ENCODE results near the gene BCL2.

BCL2 gene

DNA sequence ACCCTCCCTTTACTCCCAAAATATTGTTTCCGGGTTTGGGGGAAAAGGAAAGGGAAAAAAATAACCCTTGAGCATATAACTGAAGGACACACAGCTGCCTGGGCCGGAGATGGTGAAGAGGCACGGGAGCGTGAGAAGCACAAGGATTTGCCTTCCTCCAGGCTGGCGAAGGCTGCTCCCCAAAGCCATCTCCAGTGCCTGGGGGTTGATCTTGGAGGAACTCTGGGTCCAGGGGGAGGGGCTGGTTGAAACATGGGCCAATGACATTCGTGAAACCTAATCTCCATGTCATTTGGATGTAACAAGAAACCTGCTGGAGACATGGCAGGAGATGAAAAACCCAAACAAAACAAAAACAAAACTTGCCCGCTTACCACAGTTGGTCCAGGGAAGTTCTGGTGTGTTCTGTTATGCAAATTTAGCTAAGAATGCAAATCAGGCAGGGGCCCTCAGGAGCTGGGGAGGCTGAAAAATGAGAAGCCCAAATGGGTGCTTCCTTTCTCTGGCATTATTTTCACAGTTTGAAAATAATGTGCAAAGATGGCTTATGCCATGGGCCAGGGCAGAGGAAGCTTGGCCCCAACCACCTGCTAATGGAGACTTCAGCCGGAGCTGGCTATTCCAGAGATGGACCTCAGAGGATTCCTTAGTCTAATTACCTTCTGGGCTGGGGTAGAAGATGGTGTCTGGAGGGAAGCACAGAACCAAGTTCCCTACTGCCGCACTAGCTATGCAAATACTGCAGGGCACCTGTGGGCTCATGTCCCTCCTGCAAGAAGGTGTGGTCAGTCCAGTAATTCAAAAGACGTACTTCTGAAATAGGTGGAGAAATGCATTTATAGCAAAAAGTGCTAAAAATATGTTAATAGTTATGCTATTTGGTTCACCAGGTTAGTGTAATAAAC lies 180.9 kb downstream of the BCL2 start:
- no peak for FAIRE-seq

GRCh38 chr18:63137999-63138435 lies 181.6 kb downstream of the BCL2 start:
- FAIRE-seq: no peak

- FAIRE-seq: no peak
Measured at GRCh38 chr18:63135101-63135500, 184.5 kb downstream of the BCL2 start.

- no peak for FAIRE-seq
Measured at GRCh38 chr18:63132819-63133200, 186.8 kb downstream of the BCL2 start.

- FAIRE-seq: no peak
Measured at GRCh38 chr18:63131959-63132818, 187.4 kb downstream of the BCL2 start.

- FAIRE-seq: peak; percentile 71
Measured at GRCh38 chr18:63131106-63131958, 188.2 kb downstream of the BCL2 start.

DNA sequence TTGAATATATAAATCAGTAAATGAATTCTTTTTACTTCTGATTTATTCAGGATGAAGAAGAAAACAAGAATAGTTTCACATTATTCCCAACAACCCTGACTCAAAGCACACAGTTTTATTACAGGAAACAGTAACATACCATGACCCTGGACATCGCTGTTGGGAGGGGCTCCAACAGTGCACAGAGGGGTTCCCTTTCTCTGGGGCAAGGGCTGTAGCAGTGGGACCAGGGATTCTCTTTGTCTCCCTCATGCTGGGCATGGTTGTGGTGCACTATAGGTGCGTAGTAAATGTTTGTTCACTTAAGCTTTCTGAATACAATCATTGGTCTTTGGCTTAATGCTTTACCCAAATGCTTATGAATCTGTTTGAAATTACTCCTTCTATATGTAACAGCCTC lies 189.4 kb downstream of the BCL2 start:
- FAIRE-seq: no peak

DNA sequence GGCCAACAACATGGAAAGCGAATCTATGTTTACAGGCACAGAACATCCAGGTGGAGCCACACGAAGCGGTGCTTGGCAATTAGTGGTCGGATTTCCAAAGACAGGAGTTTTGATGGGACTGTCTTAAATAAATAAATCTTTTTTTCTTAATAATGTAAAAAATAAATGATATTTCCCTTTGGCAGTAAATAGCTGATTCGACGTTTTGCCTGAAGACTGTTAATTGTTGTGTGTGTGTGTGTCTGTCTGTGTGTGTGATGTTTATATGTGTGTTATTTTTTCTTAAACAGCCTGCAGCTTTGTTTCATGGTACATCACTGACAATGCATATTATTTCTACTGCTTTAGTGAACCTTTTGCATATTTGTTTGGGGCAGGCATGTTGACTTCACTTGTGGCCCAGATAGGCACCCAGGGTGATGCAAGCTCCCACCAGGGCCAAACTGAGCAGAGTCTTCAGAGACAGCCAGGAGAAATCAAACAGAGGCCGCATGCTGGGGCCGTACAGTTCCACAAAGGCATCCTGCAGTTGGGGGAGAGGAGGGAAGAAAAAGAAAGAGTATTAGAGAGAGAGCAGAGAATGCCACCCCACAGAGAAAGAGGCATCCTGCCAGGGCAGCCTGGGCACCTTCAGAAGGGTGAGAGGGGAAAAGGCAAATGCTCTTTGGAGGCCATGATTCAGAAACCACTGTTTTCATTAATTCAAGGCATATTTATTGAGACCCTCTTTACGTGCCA lies 191.2 kb downstream of the BCL2 start:
- FAIRE-seq: no peak

GRCh38 chr18:63126134-63127069 lies 193.2 kb downstream of the BCL2 start:
- FAIRE-seq: no peak

DNA sequence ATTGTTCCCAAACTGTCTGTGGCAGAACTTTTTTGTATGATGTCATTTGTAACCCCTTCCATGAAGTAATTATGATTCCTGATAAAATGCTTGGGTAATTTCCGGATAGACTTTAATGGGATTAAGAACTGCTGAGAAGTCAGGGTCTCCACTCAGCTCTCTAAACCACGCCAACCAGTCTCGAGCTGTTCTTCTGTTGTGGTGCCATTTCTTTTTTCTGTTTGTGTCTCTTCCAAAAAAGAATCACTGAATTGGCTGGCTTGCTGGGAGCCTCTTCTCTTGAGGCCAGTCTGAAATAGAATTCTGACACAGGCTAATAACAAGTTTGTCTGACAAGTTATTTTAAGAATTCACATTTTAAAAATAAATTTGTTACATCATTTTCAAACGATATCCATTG lies 198.9 kb downstream of the BCL2 start:
- no peak for FAIRE-seq

- peak; percentile 78 for FAIRE-seq
Measured at GRCh38 chr18:63119647-63120046, 199.9 kb downstream of the BCL2 start.

GRCh38 chr18:63113899-63114565 lies 205.5 kb downstream of the BCL2 start:
- no peak for FAIRE-seq

- FAIRE-seq: no peak
Measured at GRCh38 chr18:63112706-63113105, 206.9 kb downstream of the BCL2 start.

GRCh38 chr18:63111671-63112402 lies 207.7 kb downstream of the BCL2 start:
- no peak for FAIRE-seq

GRCh38 chr18:63109802-63110201 lies 209.8 kb downstream of the BCL2 start:
- no peak for FAIRE-seq

- no peak for FAIRE-seq
Measured at GRCh38 chr18:63109022-63109421, 210.5 kb downstream of the BCL2 start.

GRCh38 chr18:63107931-63108330 lies 211.6 kb downstream of the BCL2 start:
- no peak for FAIRE-seq

DNA sequence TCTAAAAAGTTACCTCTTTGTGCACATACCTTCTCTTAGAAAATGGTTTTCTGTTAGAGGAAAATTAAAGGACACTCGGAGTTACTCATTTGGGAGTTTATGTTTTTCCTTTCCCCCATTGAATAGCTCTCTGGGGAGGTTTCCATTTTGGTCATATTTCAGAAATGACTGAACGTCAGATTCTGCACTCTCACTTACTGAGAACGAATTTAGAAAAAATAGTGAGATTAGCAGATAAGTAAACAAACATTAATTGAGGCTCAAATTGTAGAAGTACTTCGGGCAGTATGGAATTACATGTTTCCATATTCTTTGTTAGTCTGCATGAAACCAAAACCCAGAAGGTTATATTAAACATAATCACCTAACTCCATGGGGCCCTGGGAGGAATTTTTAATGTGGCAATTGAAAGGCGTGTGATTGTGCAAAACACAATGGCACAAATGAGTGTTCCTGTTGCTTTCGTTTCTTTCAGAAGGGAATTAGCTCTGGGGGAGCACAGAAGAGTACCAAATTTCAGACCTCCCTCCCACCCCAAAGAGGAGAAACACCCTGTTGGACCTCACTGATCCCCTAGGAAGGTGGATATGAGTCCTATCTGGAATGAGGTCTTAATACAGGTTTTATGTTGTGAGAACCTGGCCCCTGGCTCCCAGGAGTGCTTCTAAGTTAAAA lies 212.3 kb downstream of the BCL2 start:
- no peak for FAIRE-seq

GRCh38 chr18:63106727-63107126 lies 212.8 kb downstream of the BCL2 start:
- FAIRE-seq: no peak

All from G401.6 (cell line).